Mononuclear cell (primary cell): Measurements from ENCODE around the gene SLC5A10. TPM values are rescaled to one million over a fixed set of nuclear protein-coding genes. Genes with fewer than 3 reads are reported as not detected.
"Not testable (repeated sequence)": the region's sequence is repeated elsewhere in the genome, so short reads cannot be mapped to it uniquely, and the experiment has no call there.

Source experiments
- H3K27me3 ChIP-seq: 2 replicates; pipeline ENCODE4 v1.6.0; 2011; ENCODE audit warnings: low read length, control low read depth; ENCODE audit not compliant: insufficient read depth
- H3K4me1 ChIP-seq: 2 replicates; pipeline ENCODE4 v1.5.1; 2011; ENCODE audit warnings: mild to moderate bottlenecking, low read length, control low read depth; ENCODE audit not compliant: insufficient read depth
- H3K4me3 ChIP-seq: 2 replicates; pipeline ENCODE4 v1.5.1; 2011; ENCODE audit warnings: mild to moderate bottlenecking, low read length, moderate library complexity
- H3K9me3 ChIP-seq: 2 replicates; pipeline ENCODE4 v1.5.1; 2011; ENCODE audit warnings: low read depth, mild to moderate bottlenecking, control low read depth, low read length
- total RNA-seq: library from RNA; depleted of rRNA; stranded (reverse); fragments of >200 nt; gene quantifications from one replicate; pipeline ENCODE4 v1.2.3, GENCODE V29; 2012

SLC5A10 gene
- total RNA-seq, 1 donor: 0.10 TPM

DNA sequence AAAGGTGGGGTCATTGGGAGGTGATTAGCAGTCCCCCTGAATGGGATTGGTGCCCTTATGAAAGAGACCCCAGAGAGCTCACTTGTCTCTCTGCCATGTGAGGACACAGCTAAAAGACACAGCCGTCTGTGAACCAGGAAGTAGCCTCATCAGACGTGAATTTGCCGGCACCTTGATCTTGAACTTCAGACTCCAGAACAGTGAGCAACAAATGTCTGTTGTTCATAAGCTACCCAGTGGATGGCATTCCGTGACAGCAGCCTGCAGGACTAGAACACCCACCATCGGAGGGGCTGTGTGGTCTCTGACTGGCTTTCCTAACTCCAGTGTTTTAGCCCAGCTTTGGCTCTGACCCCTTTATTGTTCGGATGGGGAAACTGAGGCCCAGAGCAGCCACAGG lies 85.6 kb downstream of the SLC5A10 start:
- H3K27me3 ChIP-seq, H3K9me3 ChIP-seq, H3K4me3 ChIP-seq, H3K4me1 ChIP-seq: not testable (repeated sequence)

DNA sequence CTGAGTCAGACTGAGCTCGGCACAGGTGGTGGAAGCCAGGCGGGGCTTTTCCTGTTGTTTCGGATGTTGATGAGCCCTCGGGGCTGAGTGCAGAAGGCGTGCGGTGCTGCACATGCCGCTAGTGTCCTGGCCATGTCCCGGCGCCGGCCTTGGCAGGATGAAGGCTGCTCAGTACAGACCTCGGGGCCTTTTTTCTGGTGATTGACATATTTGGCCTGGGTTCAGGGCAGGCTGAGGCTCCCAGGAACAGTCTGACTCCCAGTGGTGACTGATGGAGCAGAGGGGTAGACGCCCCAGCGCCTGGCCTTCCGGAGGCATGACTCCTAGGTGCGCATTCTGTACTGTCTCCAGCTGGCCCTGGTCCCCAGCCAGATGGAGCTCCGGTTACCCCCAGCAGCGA lies 86.0 kb downstream of the SLC5A10 start:
- H3K4me1 ChIP-seq, H3K27me3 ChIP-seq, H3K9me3 ChIP-seq, H3K4me3 ChIP-seq: not testable (repeated sequence)

DNA sequence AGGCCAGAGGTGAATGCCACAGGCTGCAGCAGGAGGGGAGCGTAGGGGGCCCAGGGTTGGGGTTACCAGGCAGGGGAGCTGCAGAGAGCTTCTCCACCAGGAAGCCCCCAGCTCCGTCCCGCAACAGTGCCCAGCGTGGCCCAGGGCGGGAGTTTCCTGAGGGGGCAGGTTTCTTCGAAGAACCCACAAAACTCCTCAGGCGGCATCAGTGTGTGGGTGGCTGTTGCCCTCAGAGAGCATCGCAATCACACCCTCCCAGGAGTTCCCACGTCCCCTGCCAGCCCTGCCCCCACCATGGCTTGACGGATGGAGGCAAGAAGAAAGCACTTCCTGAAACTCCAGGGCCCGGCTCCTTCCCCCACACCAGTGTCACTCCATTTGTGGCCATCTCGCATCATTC lies 86.8 kb downstream of the SLC5A10 start:
- H3K27me3 ChIP-seq, H3K4me1 ChIP-seq, H3K4me3 ChIP-seq, H3K9me3 ChIP-seq: not testable (repeated sequence)

DNA sequence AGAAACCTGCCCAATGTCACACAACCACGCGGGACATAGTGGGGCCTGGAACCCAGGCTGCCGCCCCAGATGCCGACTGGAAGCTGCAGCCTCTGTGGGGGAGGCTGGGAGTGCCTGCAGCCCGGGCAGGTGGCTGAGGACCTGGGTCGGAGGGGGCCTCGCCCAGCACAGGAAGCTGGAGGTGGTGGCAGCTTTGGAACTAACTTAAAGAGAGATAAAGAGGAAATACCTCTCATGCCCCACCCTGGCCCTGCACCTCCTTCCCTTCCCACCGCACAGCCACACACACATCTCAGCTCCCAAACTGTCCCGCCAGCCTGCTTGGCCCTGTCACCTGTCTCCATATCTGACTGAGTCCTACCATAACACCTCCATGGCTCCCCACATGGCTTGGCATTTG lies 88.4 kb downstream of the SLC5A10 start:
- not testable (repeated sequence) for H3K27me3 ChIP-seq, H3K4me1 ChIP-seq, H3K4me3 ChIP-seq

DNA sequence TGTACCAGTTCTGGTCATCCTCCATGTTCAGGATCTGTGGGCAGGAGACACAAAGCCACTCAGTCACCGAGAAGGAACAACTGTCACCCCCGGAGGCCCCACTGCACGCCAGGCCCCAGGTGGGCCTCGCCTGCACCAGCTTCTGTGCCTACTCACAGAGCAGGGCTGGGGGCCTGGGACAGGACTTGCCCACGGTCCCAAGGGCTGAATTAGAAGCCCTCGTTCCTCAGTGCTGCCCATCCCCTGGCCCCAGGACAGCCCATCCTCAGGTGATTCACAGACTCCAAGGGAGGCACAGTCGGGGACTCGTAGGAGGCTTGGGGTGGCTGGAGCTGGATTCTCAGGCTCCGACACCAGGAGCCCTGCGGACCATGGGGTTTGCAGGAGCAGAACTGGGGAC lies 89.9 kb downstream of the SLC5A10 start:
- H3K27me3 ChIP-seq, H3K9me3 ChIP-seq, H3K4me3 ChIP-seq, H3K4me1 ChIP-seq: not testable (repeated sequence)

More for the DNA sequence above, 88.4 kb downstream of the SLC5A10 start:
- H3K9me3 ChIP-seq: not testable (repeated sequence)

DNA sequence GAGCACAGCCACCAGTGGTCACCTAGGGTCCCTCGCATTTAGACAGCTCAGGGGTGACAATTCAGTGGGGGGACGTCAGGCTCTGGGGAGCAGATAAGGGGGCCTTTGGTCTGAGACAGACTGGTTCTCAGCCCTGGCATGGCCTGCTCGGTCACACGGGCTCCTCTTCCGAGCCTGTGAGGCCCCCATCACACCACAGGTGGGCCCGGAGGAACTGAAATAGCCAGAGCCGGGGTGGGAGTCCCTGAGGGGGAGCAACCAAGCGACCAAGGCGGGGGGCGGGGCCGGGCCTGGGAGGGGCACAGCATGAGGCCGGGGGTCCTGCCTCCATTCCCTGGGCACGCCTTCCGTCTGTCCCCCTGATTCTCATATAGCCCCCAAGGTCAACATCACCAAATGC lies 90.4 kb downstream of the SLC5A10 start:
- not testable (repeated sequence) for H3K27me3 ChIP-seq, H3K4me1 ChIP-seq, H3K4me3 ChIP-seq, H3K9me3 ChIP-seq

DNA sequence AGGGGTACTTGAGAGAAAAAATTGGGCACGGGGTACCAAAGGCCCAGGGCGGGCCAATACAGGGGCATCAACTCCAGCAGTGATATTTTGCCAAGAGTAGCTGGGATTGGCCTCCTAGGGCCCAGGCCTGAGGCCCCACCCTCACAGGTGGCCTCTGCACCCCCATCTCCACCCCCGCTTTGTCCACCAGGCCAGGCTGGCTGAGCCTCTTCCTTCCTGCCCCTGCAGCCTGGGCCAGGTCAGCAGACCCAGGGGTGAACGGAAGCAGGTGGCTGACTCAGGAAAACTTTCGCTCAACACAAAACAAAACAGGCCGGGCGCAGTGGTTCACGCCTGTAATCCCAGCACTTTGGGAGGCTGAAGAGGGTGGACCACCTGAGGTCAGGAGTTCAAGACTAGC lies 91.1 kb downstream of the SLC5A10 start:
- H3K4me1 ChIP-seq, H3K9me3 ChIP-seq, H3K27me3 ChIP-seq, H3K4me3 ChIP-seq: not testable (repeated sequence)

DNA sequence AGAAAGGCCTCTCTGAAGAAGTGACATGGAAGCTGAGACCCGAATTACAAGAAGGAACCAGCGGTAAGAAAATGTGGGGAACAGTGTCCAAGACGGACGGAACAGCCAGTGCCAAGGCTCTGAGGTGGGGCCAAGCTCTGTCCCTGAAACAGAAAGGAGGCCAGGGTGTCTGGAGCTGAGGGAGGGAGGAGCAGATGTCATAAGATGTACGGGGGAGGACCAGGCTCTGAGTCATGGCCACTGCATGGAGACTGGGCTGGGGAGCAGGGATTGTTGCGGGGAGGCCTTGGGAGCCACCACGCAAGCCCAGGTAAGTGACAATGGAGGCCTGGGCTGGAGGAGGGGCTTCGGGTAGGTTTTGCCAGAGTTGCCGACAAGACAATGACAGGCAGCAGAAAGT lies 92.7 kb downstream of the SLC5A10 start:
- H3K9me3 ChIP-seq, H3K4me1 ChIP-seq, H3K4me3 ChIP-seq, H3K27me3 ChIP-seq: not testable (repeated sequence)

DNA sequence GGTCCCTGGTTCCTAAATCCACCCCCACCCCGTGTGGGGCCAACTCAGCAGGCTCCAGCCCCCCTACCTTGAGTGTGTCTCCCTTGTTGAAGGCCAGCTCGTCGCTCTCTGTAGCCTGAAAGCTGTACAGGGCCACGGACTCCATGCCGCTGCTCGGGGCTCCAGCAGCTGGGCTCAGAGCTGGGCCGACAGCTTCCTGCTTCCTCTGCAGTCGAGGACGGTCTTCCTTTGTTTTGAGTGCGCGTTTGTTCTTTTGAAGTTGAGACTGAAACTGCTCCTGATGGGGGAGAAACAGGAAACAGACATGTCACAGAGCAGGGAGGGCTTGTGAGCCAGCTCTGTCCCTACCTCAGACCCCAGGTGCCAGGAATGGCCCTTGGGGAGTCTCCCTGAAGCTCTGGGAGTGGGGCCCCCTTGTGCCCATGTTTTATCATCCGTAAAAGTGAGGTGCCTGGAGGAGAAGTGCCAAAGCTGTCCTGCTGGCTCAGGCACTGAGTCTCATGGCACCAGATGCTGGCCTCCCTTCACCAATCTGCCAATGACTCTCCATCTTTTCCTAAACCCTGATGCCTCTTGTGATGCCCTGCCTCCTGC lies 94.9 kb downstream of the SLC5A10 start, which contains the start of gene GRAP:
GRAP (minus strand) TSS at position 176 of the 594 bp plus-strand sequence; CDS start at position 145, 31 bp downstream.
- not testable (repeated sequence) for H3K4me3 ChIP-seq, H3K27me3 ChIP-seq, H3K9me3 ChIP-seq, H3K4me1 ChIP-seq

DNA sequence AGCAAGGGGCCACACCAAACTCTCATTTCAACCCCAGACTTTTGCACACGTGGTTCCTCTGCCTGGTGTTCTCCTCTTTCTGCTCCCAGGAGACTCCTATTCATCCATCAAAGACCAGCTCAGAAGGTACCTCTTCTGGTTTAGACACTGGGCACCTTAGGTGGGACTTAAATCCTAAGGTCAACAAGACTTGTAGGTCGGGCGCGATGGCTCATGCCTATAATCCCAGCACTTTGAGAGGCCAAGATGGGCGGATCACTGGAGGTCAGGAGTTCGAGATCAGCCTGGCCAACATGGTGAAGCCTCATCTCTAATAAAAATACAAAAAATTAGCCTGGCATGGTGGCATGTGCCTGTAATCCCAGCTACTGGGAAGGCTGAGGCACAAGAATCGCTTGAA lies 95.5 kb downstream of the SLC5A10 start:
- not testable (repeated sequence) for H3K27me3 ChIP-seq, H3K4me1 ChIP-seq, H3K9me3 ChIP-seq, H3K4me3 ChIP-seq

DNA sequence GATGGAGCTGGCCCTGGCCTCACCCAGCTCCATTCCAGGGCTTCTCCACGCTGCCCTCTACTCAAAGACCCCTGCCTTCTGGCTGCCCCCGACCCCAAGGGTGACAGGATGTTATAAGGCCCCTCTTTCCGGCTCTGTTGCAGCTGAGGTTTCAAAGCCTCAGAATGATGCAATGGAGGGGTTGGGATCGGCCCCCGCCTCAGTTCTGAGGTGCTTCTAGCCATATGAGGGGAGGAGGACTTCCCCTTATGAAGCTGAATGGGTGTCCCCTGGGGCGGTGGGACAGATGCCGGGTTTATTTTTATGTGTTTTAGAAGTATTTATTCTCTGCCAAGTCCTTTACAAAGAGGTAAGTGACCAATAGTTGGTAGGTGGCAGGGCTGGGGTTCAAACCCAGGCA lies 96.9 kb downstream of the SLC5A10 start:
- H3K4me3 ChIP-seq, H3K27me3 ChIP-seq, H3K9me3 ChIP-seq: not testable (repeated sequence)

DNA sequence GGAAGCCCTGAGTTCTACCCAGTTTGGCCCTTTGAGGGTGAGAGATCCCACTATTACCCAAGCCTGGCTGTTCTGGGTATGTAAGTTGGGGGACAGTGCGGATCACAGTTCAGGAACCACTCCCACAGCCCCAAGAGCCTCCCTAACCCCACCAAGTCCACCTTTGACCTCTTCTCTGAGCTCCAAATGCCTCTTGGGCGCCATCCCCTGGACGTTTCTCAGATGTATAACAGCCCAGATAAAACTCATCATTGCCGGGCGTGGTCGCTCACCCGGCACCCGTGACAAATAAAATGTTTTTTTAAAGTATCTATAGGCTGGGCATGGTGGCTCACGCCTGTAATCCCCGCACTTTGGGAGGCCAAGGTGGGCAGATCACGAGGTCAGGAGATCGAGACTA lies 103.5 kb downstream of the SLC5A10 start:
- H3K4me1 ChIP-seq, H3K27me3 ChIP-seq, H3K9me3 ChIP-seq, H3K4me3 ChIP-seq: not testable (repeated sequence)

More for the DNA sequence above, 96.9 kb downstream of the SLC5A10 start:
- not testable (repeated sequence) for H3K4me1 ChIP-seq

DNA sequence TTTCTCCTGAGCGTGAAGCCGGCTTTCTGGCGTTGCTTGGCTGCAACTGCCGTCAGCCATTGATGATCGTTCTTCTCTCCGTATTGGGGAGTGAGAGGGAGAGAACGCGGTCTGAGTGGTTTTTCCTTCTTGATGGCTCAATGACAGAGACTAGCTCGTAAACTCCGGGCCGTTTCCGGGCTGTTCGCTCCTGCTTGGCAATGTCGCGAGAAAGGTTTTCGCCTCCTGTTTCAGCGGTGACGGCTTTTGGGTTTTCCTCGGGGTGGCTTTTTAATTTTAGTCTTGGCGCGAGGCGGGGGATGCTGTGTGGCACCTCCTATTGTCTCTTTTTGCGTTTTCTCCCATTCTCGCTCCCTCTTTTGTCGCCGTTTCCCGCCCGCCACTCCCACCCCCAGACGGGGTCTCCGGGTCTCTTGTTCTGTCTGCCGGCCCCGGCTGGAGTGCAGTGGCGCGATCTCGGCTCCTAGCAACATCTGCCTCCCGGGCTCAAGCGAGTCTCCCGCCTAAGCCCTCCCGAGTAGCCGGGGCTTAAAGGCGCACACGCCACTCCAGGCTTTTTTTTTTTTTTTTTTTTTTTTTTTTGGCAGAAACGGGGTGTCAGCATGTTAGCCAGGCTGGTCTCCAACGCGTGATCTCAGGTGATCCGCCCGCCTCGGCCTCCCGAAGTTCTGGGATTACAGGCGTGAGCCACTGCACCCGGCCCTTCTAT lies 110.2 kb downstream of the SLC5A10 start:
- not testable (repeated sequence) for H3K4me1 ChIP-seq, H3K9me3 ChIP-seq, H3K4me3 ChIP-seq, H3K27me3 ChIP-seq

DNA sequence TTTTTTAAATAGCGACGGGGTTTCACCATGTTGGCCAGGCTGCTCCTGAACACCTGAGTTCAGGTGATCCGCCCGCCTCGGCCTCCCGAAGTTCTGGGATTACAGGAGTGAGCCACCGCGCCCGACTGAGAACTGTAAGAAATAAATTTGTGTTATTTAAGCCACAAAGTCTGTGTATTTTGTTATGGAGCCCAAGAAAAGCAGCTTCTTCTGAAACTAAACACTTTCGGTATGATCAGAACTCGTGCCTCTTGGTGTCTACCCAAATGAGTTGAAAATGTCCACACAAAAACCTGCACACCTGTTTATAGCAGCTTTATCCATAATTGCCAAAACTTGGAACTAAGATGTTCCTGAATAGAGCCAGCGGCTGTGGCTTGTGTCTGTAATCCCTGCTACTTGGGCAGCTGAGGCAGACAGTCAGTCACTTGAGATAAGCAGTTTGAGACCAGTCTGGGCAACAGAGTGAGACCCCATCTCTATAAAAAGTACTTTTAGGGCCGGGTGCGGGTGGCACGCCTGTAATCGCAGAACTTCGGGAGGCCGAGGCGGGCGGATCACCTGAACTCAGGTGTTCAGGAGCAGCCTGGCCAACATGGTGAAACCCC lies 110.9 kb downstream of the SLC5A10 start:
- not testable (repeated sequence) for H3K9me3 ChIP-seq, H3K4me3 ChIP-seq, H3K27me3 ChIP-seq, H3K4me1 ChIP-seq

DNA sequence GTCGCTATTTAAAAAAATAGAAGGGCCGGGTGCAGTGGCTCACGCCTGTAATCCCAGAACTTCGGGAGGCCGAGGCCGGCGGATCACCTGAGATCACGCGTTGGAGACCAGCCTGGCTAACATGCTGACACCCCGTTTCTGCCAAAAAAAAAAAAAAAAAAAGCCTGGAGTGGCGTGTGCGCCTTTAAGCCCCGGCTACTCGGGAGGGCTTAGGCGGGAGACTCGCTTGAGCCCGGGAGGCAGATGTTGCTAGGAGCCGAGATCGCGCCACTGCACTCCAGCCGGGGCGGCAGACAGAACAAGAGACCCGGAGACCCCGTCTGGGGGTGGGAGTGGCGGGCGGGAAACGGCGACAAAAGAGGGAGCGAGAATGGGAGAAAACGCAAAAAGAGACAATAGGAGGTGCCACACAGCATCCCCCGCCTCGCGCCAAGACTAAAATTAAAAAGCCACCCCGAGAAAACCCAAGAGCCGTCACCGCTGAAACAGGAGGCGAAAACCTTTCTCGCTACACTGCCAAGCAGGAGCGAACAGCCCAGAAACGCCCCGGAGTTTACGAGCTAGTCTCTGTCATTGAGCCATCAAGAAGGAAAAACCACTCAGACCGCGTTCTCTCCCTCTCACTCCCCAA lies 111.5 kb downstream of the SLC5A10 start:
- H3K4me1 ChIP-seq, H3K4me3 ChIP-seq, H3K27me3 ChIP-seq, H3K9me3 ChIP-seq: not testable (repeated sequence)

DNA sequence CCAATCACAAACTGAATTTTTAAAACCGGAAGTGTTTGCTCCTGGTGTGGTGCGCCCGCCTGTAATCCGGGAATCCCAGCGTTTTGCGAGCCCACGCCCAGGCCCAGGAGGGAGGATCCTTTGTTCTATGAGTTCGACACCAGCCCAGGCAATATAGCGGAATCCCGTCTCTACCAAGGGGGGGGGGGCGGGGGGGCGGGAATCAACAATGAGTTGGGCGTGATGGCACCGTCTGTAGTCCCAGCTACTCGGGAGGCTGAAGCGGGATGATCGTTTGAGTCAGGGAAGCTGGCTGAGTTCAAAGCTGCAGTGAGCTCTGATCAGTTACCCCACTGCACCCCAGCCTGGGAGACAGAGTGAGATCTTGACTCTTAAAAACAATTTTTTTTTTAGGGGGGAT lies 112.4 kb downstream of the SLC5A10 start:
- not testable (repeated sequence) for H3K4me3 ChIP-seq, H3K4me1 ChIP-seq, H3K9me3 ChIP-seq, H3K27me3 ChIP-seq
